ENCODE data around the gene PLPP3.

The PLPP3 gene

DNA sequence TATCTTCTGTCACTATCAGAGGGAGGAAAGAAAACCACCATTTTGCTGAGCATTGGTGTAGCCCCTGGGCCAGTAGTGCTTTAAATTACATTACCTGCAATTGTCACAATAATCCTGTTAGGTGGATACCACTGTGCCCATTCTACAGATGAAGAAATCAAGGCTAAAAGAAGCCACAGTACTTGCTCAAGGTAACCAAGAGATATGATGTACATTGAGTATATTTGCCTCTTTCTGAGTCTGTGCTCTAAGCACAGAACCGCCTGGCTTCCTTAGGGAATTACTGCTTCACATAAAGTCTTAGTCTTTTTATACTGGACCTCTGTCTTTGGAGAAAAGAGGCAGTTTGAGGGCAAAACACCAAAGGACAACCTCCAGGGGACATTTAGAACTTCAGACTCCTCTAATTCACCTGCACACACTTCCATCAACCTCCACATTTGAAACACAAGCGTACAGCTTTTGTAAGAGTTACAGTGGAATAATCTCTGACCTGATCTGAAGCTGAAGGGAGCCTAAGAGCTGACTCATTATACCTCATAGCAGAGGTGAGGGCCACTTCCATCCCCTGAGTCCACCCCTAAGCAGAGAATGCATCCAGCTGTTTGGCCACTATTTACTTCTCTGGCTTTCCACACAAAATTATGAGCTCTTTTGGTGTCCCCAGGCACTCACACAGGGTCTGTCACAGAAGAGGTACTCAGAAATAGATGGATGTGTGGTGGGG is 61.8 kb downstream of the PLPP3 start:
- DNase-seq: no peak

DNA sequence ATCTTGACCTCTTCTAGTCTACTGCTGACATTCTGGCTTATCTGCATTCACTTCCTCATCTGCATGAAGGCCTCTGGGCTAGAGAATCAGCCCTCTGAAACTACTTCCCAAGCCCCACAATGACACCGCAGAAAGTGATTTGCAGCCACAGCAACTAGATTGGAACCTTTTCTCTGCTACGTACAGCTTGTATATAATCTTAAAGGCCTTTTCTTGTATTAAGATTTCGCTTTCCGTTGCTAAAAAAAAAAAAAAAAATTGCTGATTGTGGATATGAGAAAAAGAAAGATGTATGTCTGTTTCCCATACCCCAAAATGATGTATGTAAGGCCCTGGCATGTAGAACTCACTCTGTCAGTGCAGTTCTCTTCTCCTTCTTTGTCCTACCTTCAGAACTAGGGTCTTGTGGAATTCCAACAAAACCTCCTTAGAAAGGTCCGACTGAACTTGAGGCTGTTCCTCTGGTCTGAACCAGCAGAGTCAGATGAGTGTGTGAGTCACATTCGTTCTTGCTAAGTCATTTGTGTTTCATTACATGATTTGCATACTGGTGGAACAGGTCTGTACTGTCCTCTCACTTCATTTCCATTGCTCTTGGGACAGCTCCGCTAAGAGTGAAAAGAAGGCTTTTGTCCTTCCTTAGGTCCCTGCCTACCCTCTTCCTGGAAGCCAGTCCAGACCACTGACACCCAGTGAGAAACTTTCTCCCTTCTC is 62.7 kb downstream of the PLPP3 start:
- no peak for DNase-seq

DNA sequence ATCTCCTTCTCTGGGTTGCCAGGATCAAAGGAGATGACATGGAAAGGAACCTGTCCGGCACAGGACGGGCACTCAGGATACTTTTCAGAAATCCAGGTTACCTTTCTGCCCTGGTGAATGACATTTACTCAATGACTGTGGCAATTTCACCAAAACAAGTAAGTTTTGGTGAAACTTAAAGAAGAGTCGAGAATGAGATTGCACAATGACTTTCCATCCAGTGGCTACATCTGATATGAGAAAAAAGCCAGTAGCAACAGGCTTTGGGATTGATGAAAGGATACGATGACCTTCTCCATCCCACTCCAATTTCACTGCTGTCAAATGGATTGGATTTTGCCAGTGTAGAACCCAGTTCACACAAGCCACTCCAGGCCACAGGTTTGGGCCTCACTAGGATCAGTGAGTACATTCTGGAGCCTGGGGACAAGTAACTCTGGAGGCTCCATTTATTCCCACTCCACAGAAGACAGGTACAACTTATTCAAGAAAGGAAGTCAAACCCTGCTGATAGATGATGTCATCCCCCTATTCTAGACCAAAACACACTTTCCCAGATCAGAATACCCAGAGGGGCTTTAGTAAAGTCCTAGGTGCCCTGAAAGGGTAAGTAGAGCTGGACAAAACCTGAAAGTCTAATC is 63.3 kb downstream of the PLPP3 start:
- DNase-seq: no peak

DNA sequence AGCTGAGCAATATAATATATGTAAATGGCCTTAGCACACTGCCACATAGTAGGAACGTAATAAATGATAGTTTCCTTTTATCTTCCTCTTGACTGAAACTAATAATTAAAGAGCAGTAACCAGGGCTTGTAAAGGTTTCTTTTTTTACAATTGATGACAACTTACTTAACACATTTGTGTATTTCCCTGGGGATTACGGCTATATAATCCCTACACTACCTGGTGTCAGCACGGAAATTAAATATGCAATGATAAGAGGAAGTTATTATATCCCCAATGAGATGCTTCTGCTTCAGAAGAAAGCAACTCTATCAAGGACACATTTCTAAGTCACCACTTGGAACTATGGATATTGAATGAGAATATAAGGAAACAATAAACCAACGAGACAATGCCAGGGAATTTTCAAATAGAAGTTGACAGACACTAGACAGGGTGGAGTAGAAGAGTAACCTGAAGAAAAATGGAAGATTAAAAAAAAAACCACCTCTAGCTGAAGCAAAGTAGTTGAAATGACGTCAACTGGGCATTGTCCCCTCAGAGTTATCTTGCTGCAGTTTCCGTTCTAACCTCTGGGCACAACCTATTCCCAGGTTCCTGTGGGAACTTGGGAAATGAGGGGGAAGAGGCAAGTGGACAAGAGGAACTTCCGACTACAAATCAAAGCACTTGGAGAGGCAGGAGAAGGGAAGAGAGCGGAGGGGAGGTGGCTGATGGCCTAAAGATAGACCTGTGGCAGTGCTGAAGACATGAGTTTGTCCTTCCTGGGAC is 66.5 kb downstream of the PLPP3 start:
- no peak for DNase-seq

DNA sequence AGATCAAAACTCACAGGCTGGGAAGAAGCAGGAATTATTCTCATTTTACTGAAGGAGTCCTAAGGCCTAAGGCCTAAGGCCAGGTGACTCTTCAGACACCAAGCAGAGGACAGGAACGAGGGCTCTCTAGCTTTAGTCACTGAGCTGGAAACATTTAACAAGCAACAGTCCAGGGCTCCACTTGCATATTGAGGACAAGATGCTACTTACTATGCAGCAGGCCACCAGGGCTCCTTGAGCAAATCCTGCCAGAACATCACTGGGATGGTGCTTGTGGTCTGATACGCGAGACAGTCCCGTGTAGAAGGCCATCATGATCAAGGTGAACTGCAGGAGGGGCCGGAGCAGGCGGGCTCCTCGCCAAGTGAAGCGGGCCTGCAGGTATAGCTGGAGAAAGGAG is 67.6 kb downstream of the PLPP3 start:
- DNase-seq: peak; percentile 67

DNA sequence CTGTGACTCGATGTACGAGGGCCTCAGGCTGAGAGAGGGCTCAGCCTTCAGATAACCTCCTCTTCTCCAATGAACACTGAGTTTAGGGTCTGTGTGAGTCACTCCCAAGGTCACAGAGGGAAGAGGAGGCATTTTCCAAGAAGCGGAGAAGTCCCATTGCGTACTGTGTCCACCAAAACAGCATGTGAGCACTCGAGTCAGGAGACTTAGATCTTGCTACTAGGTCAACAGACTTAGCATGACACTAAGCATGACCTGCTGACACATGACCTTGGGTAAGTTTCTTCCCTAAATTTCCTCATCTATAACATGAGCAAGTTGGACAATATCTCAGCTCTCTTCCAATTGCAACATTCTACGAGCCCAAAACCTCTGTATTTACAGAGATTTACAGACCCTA is 68.0 kb downstream of the PLPP3 start:
- no peak for DNase-seq

DNA sequence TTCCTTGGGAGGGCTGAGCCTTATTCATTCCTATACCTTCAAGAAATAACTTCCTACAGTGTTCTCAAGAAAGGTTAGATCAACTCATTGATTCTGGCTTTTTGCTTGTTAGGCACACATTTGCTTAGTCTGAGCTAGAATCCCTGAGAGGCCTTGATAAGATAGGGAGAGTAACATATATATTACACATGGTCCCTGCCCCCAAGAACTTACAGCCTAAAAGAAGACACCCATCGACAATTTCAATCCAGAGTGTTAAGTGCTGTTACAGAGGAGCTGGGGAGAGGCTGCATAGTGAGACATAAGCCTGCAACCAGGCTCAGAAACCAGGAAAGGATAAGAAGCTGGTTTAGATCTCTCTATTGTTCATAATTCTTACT is 68.7 kb downstream of the PLPP3 start:
- DNase-seq: no peak

DNA sequence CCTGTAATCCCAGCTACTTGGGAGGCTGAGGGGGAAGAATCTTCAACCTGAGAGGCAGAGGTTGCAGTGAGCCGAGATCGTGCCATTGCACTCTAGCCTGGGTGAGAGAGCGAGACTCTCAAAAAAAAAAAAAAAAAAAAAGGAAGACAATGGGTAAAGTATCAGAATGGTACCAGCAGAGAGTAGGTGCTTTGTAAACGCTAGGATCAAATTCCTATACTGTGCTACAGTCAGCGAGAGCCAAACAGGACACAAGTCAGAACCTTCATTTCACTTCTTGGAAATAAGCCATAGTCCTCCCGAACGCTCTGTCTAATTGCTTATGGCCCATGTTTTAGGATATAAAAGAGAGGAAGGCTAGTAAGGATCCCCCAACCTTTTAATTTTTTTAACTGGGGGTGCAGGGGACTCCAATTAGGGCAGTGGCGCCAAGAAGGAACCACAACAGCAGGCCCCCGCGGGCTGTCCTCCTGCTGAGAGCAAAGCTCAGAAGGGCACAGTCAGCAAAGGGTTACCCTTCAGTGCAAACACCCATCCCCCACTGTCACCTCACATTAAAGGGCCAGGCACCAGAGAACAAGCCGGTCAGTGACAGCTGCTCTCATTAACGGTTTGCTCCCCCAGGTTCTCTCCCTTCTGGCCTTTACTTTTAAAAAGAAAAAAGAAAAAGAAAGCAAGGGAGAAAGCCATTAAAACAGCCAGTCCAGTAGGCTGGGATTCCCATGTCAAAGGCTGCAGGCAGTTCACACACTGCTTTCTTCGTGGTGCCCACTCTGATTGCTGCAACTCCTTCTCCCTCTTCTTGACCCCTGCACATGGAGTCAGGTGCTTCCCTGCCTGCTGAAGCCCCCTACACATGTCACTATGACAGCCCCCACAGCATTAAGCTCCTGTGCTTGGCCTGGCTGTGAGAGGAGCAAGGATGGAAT is 69.4 kb downstream of the PLPP3 start:
- peak; percentile 96 for DNase-seq

DNA sequence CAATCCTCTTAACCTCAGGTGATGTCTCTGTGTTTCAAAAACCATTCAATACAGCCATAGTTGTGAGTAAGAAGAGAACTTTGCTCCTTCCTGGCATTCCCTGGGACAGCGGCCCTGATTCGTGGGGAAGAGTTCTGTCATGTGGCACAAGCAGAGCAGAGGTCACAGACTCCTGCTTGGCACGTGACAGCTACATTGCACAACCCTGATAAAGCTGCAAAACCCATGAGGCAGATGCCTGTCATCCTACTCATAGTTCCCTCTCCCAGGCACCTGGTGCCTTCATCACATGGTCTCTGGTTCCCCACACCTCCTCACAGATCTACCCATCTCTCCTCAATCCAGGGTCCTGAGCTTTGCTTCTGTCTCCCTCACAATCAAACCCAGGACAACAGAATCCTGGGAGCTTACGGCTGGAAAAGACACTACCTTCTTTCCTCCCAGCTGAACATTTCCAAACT is 70.8 kb downstream of the PLPP3 start:
- DNase-seq: no peak

DNA sequence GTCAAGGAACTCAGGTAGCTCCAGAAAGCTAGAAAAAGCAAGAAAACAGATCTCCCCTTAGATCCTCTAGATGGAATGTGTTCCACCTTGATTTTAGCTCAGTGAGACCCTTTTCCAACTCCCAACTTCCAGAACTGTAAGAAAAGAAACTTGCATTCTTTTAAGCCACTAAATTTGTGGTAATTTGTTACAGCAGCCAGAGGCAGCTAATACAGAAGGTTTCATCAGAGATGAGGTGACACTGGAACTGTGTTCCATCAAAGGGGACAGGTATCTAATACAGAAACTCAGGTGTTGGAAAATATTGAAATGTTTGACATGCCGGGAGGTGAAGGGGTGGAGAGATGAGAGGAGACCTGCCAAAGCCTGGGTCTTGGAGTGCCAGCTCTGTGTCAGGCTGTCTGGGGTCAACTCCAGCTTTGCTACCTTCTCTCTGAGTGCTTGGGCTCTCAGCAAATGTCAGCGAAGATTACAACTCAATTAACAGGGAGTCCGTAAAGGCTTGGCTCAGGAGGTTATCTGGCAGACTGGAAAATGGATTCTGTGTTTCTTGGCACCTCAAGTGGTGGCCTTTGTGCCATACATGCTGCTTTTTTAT is 71.3 kb downstream of the PLPP3 start:
- DNase-seq: no peak

DNA sequence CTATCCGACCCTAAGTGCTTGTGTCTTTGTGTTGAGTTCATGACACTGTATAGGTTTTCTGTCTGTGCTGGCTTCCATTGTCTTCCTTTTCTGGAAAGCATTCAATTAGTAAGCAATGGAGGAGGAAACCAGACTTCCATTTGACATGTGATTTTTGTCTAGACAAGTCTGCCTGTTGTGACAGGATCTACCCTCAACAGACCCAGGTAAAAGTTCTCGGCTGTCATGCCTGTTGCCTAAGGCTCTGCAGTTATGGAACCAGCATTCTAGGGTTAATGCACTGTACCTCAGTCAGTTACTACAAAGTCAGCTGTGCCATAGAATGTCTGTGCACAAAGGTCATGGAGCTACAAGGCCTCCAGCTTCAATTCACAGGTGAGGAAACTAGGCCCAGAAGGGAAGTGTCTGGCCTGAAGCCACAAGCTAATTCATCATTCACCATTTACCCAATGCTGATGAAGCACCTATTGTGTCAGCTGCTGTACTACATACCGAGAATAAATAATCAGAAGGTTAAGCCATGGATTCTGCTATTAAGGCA is 72.3 kb downstream of the PLPP3 start:
- no peak for DNase-seq

DNA sequence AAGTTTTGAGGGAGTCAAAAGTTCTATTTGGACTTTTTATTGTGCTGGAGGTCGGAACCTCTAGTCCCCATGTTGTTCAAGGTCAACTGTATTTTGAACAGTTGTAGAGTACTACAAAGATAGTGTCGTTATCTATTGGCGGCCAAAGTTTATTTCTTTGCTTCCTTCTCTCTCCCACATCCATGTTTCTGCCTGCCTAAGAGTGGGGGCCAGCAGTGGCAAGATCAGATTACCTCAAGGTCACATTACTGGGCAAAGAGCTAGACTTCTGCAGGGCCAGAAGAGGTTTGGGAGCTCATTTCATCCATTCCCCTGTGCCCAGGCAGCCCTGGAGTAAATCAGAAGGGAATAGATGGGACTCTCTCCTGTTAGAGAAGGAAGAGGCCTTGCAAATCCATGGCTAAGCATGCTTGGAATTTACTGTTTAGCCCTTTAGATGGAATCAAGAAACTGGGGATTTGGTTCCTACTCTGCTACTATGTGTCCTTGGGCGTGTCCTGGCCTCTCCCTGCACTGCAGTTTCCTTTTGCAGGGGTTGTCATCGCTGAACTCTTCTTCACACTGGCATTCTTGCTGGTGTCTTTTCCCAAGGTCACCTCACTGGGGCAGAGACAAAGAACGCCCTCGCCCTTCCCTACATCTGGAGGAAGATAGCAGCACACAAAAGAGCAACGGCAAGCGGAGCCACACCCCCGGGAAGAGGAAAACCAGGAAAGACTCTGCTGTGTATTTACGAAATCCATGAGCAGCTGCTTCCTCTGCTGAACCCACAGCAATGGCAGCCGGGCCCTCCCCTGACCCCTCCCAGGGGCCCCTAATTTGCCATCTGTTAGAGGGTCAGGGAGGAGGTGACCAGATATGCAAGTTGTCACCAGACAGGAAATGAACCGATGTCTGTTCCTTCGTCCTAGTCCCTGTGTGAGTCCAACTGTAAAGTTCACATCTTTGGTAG is 73.3 kb downstream of the PLPP3 start:
- DNase-seq: peak; percentile 72

DNA sequence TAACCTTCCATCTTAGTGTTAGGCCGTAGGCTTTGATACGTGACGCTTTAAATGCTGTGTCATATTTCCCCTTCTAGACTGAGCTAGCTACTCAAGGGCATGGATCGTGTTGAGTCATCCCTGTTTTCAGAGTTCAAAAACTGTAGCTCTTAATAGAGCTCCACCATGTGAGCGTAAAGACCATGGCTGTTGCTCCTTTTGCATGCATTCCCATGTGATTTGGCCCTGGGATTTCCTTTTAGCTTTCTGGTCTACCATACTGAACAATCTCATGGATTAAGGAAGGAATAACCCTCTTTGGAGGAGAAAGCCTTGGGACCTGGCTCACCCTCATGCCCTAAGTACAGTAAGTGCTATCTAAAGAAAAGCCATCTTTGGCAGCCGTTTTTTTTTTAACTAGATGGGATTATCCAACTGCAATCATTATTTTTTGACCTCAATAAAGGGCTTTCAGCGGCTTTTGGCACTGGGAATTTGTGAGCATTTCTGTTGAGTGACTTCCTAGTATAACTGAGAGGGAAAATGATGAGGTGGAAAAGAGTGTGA is 76.6 kb downstream of the PLPP3 start:
- DNase-seq: no peak

DNA sequence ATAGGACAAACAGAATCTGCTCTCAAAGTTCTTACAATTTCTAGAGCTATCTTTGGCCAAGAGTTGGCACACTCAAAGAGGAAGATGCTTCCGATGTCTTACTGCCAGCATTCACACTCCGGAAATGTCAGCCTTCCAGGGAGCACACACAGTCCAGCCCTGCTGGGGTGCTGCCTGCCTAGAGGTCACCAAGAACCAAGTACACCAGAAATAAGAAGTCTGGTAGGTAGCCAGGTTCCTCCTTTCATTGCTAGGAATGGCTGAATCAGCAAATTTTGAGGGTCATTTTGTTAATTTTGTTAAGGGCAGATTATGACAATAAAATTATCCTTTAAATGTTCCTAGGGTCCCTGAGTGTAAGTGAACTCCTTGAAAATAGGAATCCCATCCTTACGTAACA is 77.5 kb downstream of the PLPP3 start:
- no peak for DNase-seq

DNA sequence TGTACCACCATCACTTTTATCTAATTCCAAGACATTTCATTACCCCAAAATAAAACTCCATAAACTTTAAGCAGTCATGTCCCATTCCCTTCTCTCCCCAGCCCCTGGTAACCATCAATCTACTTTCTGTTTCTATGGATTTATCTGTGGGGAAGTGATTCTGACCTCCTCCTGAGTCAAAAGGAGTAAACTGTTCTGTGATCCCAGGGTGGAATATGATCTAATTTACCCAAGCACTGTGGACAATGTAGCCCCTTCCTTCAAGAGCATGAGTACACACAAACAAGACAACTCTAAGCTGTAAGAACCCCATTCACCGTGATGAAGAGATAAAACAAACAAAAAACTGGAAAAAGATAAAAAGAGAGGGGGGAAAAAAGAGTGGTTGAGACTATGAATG is 77.9 kb downstream of the PLPP3 start:
- no peak for DNase-seq

DNA sequence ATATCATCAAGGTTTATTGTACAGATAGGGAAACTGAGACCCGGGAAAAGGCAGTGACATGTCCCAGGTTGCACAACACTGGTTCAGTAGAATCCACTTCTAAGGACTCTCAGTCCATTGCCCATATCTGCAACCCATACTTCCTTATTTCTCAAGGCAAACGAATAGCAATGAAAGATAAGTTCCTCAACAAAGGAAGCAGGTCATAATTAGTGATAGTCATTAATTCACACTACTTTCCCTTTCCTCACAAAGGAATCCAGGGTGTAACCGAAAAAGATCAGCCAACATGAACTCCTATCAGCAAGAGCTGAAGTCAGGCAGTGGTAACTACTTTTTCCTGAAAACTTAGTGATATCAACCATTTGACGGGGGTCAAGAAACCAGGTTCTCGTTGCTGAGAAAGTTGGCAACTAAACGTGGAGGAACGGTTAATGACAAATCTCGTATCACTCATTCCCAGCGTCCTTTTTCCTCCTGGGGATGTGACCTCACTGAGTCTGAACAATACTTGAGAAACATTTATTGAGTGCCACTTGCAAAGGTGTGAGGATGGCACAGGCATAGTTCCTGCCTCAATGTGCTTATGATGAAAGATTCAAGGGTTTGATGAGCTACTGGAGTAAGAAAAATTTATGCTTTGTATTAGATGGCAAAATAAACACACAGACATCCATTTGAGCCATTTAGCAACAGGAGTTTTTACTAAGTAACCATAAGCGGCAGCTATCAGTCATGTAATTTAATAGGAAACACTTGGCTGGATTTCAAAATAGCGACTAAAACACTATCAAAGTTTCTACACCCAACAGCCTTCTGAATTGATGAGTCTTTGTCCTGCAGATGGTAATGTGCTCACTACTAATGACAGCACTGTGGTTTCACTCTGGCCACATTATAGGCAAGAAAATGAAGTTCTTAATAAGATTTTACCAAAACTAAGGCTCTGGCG is 82.3 kb downstream of the PLPP3 start:
- no peak for DNase-seq

DNA sequence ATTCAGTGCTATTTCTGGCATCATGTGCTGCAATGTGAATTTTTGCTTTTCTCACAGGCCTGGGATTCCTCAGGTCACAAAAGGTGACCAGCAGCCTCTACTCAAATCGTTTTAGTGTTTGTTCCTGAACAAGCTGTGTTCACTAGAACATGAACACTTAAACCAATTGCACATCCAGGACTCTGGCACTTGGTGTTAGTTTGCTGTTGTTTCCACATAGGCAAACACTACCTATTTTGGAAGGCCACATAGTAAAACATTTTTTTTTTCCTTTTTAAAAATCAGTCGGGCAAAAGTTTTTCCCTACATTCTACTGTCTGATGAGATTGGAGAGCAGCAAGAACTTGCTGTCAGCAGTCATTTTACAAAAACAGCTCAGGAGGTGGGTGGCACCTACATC is 83.2 kb downstream of the PLPP3 start:
- no peak for DNase-seq

DNA sequence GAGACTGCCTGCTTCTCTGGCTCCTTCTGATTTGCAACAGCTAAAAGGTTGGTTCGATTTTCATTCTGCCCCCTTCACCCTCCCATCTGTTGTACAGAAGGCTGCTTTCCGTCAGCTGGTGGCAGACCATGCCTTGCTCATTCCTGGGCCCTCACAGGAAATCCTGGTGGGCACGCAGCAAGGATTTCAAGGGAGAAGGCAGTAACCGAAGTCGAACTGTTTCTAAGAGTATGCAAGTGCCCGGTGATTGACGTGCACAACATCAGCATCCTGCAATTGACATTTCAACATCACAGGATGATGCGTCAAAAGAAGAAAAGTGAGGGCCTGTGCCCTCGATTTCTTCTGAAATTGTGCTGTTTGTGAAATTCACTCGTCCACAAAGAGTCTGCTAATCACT is 83.8 kb downstream of the PLPP3 start:
- peak; percentile 44 for DNase-seq

DNA sequence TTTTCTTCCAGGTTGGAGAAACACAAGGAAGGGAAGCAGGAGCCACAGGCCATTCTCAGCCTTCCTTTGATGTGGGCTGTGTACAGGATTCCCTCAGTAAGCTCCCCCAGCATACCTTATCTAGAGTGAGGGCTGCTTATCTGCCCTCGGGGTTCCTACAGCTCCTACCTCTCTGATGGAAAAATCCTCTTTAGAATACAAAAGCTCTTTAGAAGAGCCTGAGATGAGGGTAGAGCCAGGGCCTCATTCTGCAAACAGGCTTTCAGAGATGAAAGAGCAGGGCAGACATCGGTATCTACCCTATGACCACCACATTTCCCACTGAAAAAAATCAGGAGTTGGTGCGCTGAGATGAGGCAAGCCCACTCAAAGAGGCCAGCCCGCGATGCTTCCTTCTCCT is 85.1 kb downstream of the PLPP3 start:
- no peak for DNase-seq
